Stimulated activated naive CD8-positive, alpha-beta T cell treated with anti-CD3 and anti-CD28 coated beads, Interleukin-15, Interleukin-2, amounts not matched to agents 100 U/mL and 50 U/mL, for 24 hours (primary cell): ENCODE results near the gene AQP10.
A peak's percentile ranks its signal among the peaks of the same experiment; 100 is the strongest.
"Not testable (repeated sequence)": the region's sequence is repeated elsewhere in the genome, so short reads cannot be mapped to it uniquely, and the experiment has no call there.

Source experiments
- ATAC-seq: fragments of 150-1000 bp; cut with Tn5 transposase; one replicate; pipeline ENCODE4 v1.10.0; 2021
- DNase-seq: peaks from one replicate; pipeline ENCODE4 v3.0.0; 2021

The AQP10 gene

GRCh38 chr1:154320882-154321608 lies at the start of gene AQP10:
Gene AQP10, plus strand, starts transcription at chr1:154321093. Its CDS starts 63 bp downstream, at chr1:154321156.
- no peak for ATAC-seq
- DNase-seq, result no peak

GRCh38 chr1:154272217-154272998 lies 48.5 kb upstream of the AQP10 start, which contains the start of gene HAX1:
Gene HAX1, plus strand, starts transcription at chr1:154272629. Its CDS starts 95 bp downstream, at chr1:154272724.
- ATAC-seq, result peak; percentile 92
- DNase-seq, result peak; percentile 97

GRCh38 chr1:154272999-154273563 lies 47.8 kb upstream of the AQP10 start:
- ATAC-seq (no peak), DNase-seq (no peak)

- DNase-seq (peak; percentile 44), ATAC-seq (no peak)
Observed at GRCh38 chr1:154276797-154277196, 44.1 kb upstream of the AQP10 start.

- DNase-seq, ATAC-seq: not testable (repeated sequence)
Observed at GRCh38 chr1:154287591-154287990, 33.3 kb upstream of the AQP10 start.

GRCh38 chr1:154288661-154289060 lies 32.2 kb upstream of the AQP10 start:
- DNase-seq (no peak), ATAC-seq (no peak)

GRCh38 chr1:154290921-154291320 lies 30.0 kb upstream of the AQP10 start:
- DNase-seq (no peak), ATAC-seq (no peak)

GRCh38 chr1:154295408-154296235 lies 25.3 kb upstream of the AQP10 start:
- ATAC-seq, result no peak
- DNase-seq, result no peak

- ATAC-seq, result no peak
- no peak for DNase-seq
Observed at GRCh38 chr1:154301582-154301981, 19.3 kb upstream of the AQP10 start.

- peak; percentile 56 for DNase-seq
- ATAC-seq, result peak; percentile 97
Observed at GRCh38 chr1:154304664-154305337, 16.1 kb upstream of the AQP10 start.

- DNase-seq (no peak), ATAC-seq (no peak)
Observed at GRCh38 chr1:154306151-154306550, 14.7 kb upstream of the AQP10 start.

- DNase-seq, ATAC-seq: not testable (repeated sequence)
Observed at GRCh38 chr1:154307670-154308270, 13.1 kb upstream of the AQP10 start.

- ATAC-seq, DNase-seq: not testable (repeated sequence)
Observed at GRCh38 chr1:154309136-154309535, 11.8 kb upstream of the AQP10 start.

- not testable (repeated sequence) for DNase-seq, ATAC-seq
Observed at GRCh38 chr1:154312229-154313065, 8.4 kb upstream of the AQP10 start.

- ATAC-seq (no peak), DNase-seq (no peak)
Observed at GRCh38 chr1:154313066-154313356, 7.9 kb upstream of the AQP10 start.

GRCh38 chr1:154314226-154314625 lies 6.7 kb upstream of the AQP10 start:
- not testable (repeated sequence) for ATAC-seq, DNase-seq

GRCh38 chr1:154316704-154317103 lies 4.2 kb upstream of the AQP10 start:
- DNase-seq, result no peak
- ATAC-seq, result no peak

GRCh38 chr1:154318386-154318785 lies 2.5 kb upstream of the AQP10 start:
- DNase-seq (no peak), ATAC-seq (no peak)

GRCh38 chr1:154321609-154321934 lies 679 bp downstream of the AQP10 start:
- not testable (repeated sequence) for DNase-seq, ATAC-seq

GRCh38 chr1:154323493-154323892 lies 2.6 kb downstream of the AQP10 start:
- no peak for DNase-seq

More at GRCh38 chr1:154323493-154323892, 2.6 kb downstream of the AQP10 start:
- no peak for ATAC-seq
